ACC112 (cell line): ENCODE results near the gene ADCYAP1R1.

Experiments used
- H2AFZ ChIP-seq: fragments of 200-600 bp; sonication (generic); one replicate; pipeline ENCODE4 v1.6.0; 2017; ENCODE audit warnings: antibody characterized with exemption, low read length; ENCODE audit not compliant: unreplicated experiment
- H3K27ac ChIP-seq: fragments of 200-600 bp; sonication (generic); 2 replicates; pipeline ENCODE4 v1.5.1; 2014; ENCODE audit warnings: low read depth, mild to moderate bottlenecking, antibody characterized with exemption, low read length, moderate library complexity
- H3K27me3 ChIP-seq: fragments of 200-600 bp; sonication (generic); 2 replicates; pipeline ENCODE4 v1.6.1; 2014; ENCODE audit warnings: mild to moderate bottlenecking, antibody characterized with exemption, low read length, moderate library complexity, mixed read lengths; ENCODE audit not compliant: insufficient read depth
- H3K36me3 ChIP-seq: fragments of 200-600 bp; sonication (generic); 2 replicates; pipeline ENCODE4 v1.6.1; 2016; ENCODE audit warnings: mild to moderate bottlenecking, antibody characterized with exemption, low read length, moderate library complexity, mixed read lengths; ENCODE audit not compliant: insufficient read depth
- H3K4me1 ChIP-seq: fragments of 200-600 bp; sonication (generic); one replicate; pipeline ENCODE4 v1.6.1; 2016; ENCODE audit warnings: low read length, mixed read lengths; ENCODE audit not compliant: insufficient read depth, unreplicated experiment, control insufficient read depth
- H3K4me3 ChIP-seq: fragments of 200-600 bp; sonication (generic); 2 replicates; pipeline ENCODE4 v1.5.1; 2014; ENCODE audit warnings: mild to moderate bottlenecking, low read depth, low read length
- H3K79me2 ChIP-seq: fragments of 200-600 bp; sonication (generic); one replicate; pipeline ENCODE4 v1.6.0; 2016; ENCODE audit warnings: low read length; ENCODE audit not compliant: control insufficient read depth, unreplicated experiment, insufficient read depth

ADCYAP1R1 gene

DNA sequence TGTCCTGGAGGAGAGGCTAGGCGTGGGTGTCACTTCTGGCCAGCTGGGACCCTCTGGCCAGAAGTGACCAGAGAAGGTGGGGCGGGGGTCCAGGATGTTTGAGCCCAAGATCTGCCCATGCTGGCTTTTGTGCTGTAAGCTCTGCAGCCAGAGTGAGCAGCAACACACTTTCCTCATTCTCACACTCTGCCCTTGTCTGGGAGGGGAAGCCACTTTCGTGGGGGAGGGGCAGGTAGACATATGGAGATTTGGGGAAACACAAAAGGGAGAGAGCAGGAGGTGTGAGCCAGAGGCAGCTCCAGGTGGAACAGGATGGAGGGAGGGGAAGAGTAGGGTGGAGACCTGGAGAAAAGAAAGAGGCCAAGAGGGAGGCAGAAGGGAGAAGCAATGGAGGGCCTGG is 31.5 kb upstream of the ADCYAP1R1 start:
- Histone ChIP-seq H3K27me3 (peaks cover 18% of the 10 kb centered on the region), H3K4me1 (no peaks in the 10 kb centered on the region), H3K79me2 (no peaks in the 10 kb centered on the region)

DNA sequence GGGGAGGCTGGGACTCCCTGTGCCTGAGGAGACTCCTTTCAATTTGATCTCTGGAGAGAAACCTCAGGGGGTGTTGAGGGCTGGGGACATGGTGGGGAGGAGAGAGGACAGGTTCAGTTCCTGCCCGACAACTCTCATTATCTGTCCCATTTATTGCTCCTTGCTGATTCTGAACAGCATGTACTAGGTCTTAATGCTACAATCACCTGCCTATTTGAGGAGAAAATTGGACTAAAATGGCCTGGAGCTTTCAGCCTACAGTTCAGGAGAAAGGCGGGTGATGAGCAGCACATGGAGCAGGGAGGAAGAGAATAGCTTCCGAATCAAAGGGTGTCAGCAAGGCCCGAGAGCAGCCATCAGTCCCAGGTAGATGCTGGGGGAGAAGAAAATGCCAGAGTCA is 30.0 kb upstream of the ADCYAP1R1 start:
- no peak overlapping the region for H3K27ac ChIP-seq
- H3K27me3 ChIP-seq: peaks cover 28% of the 10 kb centered on the region
- no peaks in the 10 kb centered on the region for H3K79me2 ChIP-seq
- no peaks in the 10 kb centered on the region for H3K4me1 ChIP-seq
- H2AFZ ChIP-seq: no peak overlapping the region
- no peaks in the 10 kb centered on the region for H3K36me3 ChIP-seq
- H3K4me3 ChIP-seq: no peak overlapping the region

More for the DNA sequence above, 31.5 kb upstream of the ADCYAP1R1 start:
- H3K27ac ChIP-seq: no peak overlapping the region
- no peak overlapping the region for H3K4me3 ChIP-seq
- H2AFZ ChIP-seq: no peak overlapping the region
- no peaks in the 10 kb centered on the region for H3K36me3 ChIP-seq

DNA sequence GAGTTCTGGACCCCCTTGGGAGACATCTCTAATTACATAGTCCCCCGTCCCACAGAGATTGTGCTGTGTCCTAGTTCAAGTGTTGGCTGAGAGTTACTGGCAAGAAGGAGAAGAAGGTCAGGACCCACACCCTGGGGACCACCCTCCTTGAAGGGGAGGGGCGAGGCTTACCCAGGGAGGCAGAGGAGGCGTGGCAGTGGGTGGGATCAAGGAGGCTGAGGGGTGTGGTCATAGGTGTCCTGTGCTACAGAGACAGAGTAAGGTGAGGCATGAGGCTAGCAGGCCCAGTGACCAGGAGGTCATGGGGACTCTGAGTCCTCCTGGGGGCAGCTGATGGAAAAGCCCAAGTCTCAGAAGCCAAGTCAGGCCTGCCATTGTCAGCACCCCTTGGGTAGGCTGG is 29.4 kb upstream of the ADCYAP1R1 start:
- Histone ChIP-seq H3K27ac (no peak overlapping the region), H3K79me2 (no peaks in the 10 kb centered on the region), H3K4me1 (no peaks in the 10 kb centered on the region)

GRCh38 chr7:31023877-31024276 is 28.2 kb upstream of the ADCYAP1R1 start:
- Histone ChIP-seq H3K36me3 (no peaks in the 10 kb centered on the region), H3K79me2 (no peaks in the 10 kb centered on the region), H3K27ac (no peak overlapping the region), H2AFZ (no peak overlapping the region), H3K27me3 (peaks cover 18% of the 10 kb centered on the region), H3K4me1 (no peaks in the 10 kb centered on the region), H3K4me3 (no peak overlapping the region)

More for the DNA sequence above, 29.4 kb upstream of the ADCYAP1R1 start:
- Histone ChIP-seq H3K4me3 (no peak overlapping the region), H3K36me3 (no peaks in the 10 kb centered on the region), H3K27me3 (peaks cover 28% of the 10 kb centered on the region), H2AFZ (no peak overlapping the region)

GRCh38 chr7:31027161-31027965 is 24.7 kb upstream of the ADCYAP1R1 start:
- no peak overlapping the region for H3K27ac ChIP-seq
- no peaks in the 10 kb centered on the region for H3K36me3 ChIP-seq
- H3K27me3 ChIP-seq: peaks cover 27% of the 10 kb centered on the region
- no peak overlapping the region for H2AFZ ChIP-seq
- H3K4me3 ChIP-seq: no peak overlapping the region
- H3K79me2 ChIP-seq: no peaks in the 10 kb centered on the region
- H3K4me1 ChIP-seq: no peaks in the 10 kb centered on the region

DNA sequence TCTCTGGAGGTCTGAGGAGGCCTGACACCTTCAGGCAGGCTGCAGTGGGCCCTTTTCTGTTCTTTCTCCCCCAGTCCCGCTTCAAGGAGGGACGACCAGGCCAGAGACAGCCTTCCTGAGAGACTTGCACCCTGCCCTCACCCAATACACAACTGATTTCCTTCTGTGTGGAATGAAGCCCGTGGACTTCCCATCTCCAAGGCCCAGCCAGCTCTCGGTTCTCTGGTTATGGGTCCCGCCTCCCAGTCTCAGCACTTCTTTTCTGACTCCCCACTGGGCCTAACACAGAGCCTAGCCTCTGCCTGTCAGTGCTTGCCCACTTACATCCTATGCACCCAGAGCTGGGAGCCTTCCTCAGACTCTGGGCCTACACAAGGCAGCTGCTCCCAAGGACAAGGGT is 24.1 kb upstream of the ADCYAP1R1 start:
- Histone ChIP-seq H3K79me2 (no peaks in the 10 kb centered on the region), H3K27me3 (peaks cover 27% of the 10 kb centered on the region), H3K27ac (no peak overlapping the region), H2AFZ (no peak overlapping the region), H3K4me3 (no peak overlapping the region), H3K4me1 (no peaks in the 10 kb centered on the region), H3K36me3 (no peaks in the 10 kb centered on the region)

DNA sequence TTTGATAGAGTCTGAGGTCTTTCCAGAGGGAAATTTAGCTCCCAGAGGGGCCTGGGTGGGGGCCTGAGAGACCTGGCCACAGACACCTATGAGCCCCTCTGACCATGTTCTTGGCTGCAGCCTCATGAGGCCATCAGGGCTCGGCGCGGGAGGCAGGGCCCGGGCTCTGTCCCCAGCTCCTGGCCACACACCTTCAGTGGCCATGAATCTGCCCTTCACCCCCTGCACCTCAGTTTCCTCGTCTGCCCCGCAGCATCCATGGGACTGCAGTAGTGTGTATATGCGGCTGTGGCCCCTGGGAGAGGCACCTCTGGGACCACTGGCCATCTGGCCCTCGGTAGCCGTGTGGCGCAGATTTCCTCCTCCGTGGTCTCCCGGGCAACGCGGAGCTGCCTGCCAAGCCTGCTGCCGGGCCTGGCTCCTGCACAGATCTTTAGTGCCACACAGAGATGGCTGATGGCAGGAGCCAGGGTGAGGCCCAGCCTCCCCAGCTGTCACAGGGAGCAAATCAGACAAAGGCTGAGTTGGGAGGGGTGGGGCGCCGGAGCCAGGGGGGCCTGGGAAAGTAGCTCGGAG is 23.6 kb upstream of the ADCYAP1R1 start:
- Histone ChIP-seq H3K79me2 (no peaks in the 10 kb centered on the region), H3K27me3 (peaks cover 27% of the 10 kb centered on the region), H3K4me1 (no peaks in the 10 kb centered on the region), H3K36me3 (no peaks in the 10 kb centered on the region), H3K27ac (no peak overlapping the region), H2AFZ (no peak overlapping the region), H3K4me3 (no peak overlapping the region)

DNA sequence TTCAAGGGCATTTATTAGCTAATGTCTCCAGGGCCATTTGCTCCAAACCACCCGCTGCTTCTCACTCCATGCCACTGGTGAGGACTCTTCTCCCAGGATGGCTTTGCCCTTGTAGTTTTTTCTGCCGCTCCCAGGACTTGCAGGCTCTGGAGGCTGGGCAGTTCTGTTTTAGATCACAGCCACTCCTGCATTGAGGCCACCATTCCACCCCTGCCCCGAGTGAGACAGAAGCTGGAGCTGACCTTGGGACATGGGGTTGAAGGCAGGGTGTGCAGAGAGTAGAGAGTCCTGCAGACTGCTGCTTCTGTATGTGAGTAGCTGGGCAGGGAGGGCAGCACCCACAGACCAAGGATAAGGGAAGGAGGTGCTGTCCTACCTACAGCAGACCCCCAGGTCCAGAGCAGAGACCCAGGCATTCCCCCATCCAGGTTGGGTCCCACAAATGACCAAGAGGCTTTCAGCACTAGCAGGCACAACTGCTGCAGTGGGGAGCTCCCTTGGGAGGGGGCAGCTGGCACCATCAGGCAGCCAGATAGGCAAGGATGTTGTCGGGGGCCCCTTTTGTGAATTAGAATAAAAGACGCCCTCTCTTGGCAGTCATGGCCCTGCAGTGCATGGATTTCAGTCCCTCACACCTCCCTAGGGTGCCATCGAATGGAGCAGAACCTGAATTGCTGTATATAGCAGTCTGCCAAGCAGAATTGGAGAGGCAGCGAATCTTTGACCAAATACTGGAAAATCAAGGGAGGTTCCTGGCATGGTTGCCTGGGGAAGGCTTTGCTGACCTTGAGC is 22.7 kb upstream of the ADCYAP1R1 start:
- H3K4me1 ChIP-seq: no peaks in the 10 kb centered on the region
- H3K27ac ChIP-seq: no peak overlapping the region

GRCh38 chr7:31033674-31034300 is 18.3 kb upstream of the ADCYAP1R1 start:
- H3K36me3 ChIP-seq: no peaks in the 10 kb centered on the region
- no peaks in the 10 kb centered on the region for H3K79me2 ChIP-seq
- peaks cover 57% of the 10 kb centered on the region for H3K27me3 ChIP-seq
- no peak overlapping the region for H3K4me3 ChIP-seq
- H2AFZ ChIP-seq: no peak overlapping the region
- H3K4me1 ChIP-seq: no peaks in the 10 kb centered on the region
- H3K27ac ChIP-seq: no peak overlapping the region

More for the DNA sequence above, 22.7 kb upstream of the ADCYAP1R1 start:
- Histone ChIP-seq H3K4me3 (no peak overlapping the region), H3K79me2 (no peaks in the 10 kb centered on the region), H3K27me3 (peaks cover 33% of the 10 kb centered on the region), H3K36me3 (no peaks in the 10 kb centered on the region), H2AFZ (no peak overlapping the region)

DNA sequence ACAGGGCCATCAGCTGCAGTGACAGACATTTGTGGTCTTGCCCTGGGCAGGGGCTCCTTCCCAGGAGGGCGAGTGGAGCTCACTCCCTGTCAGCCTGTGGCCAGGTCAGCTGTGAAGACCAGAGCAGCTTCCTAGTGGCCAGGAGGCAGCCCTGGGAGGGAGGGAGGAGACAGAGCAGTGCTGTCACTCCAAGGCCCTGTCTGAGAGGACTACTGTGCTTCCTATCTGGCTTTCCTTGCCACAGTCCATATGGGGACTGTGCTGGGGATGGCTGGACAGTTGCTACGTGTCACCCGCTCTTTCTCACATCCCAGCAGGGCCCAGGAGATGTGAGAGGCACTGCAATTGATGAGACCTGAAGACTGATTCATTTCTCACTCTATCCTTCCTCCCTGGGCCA is 15.2 kb upstream of the ADCYAP1R1 start:
- no peaks in the 10 kb centered on the region for H3K79me2 ChIP-seq
- H3K4me3 ChIP-seq: no peak overlapping the region
- peaks cover 80% of the 10 kb centered on the region for H3K27me3 ChIP-seq

More for the DNA sequence above, 15.2 kb upstream of the ADCYAP1R1 start:
- Histone ChIP-seq H3K36me3 (no peaks in the 10 kb centered on the region), H3K4me1 (no peaks in the 10 kb centered on the region), H2AFZ (no peak overlapping the region), H3K27ac (no peak overlapping the region)
